Activated CD4-positive, alpha-beta T cell treated with anti-CD3 and anti-CD28 coated beads, Interleukin-2, amount 10 ng/mL, durations not matched to agents 24 days and 14 days (primary cell): ENCODE results near the gene OR51E2. TPM values are rescaled to one million over a fixed set of nuclear protein-coding genes. Genes with fewer than 3 reads are reported as not detected.

Source experiments
- DNase-seq: peaks from one replicate; pipeline ENCODE4 v3.0.0; 2022
- H3K27ac Mint-ChIP-seq: one replicate; pipeline ENCODE4 v1.8.0; 2022; ENCODE audit warnings: mild to moderate bottlenecking, mixed read lengths
- H3K27me3 Mint-ChIP-seq: one replicate; pipeline ENCODE4 v1.8.0; 2022; ENCODE audit warnings: mixed read lengths
- H3K36me3 Mint-ChIP-seq: one replicate; pipeline ENCODE4 v1.8.0; 2022; ENCODE audit warnings: low read depth, mild to moderate bottlenecking, mixed read lengths
- H3K4me1 Mint-ChIP-seq: one replicate; pipeline ENCODE4 v1.8.0; 2021; ENCODE audit warnings: mixed read lengths
- H3K4me3 Mint-ChIP-seq: one replicate; pipeline ENCODE4 v1.8.0; 2022; ENCODE audit warnings: mild to moderate bottlenecking, moderate library complexity, mixed read lengths
- H3K9me3 Mint-ChIP-seq: one replicate; pipeline ENCODE4 v1.8.0; 2021; ENCODE audit warnings: mixed read lengths
- intact Hi-C: fragments of 100-400 bp; cut with micrococcal nuclease; formaldehyde crosslinking; loops from one replicate; pipeline ENCODE4 v1.15.1; 2023
- total RNA-seq: library from RNA; stranded (reverse); gene quantifications from 2 replicates; pipeline ENCODE4 v1.2.3, GENCODE V29; 2022

Gene OR51E2
- total RNA-seq, 1 donor from 2014 or later, result not detected

DNA sequence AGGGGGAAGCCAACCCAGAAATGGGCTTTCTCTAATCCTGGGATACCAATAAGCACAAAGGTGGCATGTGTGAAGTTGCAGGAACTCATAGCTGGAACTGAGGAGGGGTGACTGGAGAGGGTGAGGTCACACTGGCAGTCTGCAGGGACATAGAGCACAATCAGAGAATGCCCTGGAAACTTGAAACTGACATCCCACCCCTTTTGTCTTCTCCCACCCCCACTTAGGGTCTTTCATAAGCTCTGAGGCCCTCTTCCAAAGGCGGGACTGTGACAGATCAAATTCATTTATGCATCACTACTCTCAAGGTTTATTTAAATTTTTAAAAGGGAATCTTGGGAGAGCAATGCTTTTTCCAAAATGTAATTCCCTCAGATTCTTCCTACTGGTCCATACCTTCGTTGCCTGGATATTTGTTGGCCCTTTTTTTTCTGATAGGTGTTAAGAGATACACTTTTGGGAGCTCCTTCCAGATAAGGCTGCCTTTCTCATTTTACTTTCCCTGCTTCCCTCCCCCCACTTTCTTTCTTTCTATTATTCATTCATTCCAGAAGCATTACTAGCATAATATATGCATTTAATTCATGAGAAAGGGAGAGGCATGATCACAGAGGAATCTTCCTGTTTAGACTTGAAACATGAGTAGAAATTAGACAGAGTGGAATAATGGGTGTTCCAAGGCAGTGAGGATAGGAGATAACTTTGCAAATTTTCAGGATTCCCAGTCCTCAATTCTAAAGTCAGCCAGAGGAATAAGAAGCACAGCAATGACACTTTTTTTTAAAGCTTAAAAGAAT lies 14.8 kb downstream of the OR51E2 start:
- no peak for DNase-seq
- Mint-ChIP-seq H3K27ac (no peak overlapping the region), H3K4me1 (no peaks in the 10 kb centered on the region), H3K4me3 (no peak overlapping the region), H3K27me3 (no peaks in the 10 kb centered on the region), H3K36me3 (no peaks in the 10 kb centered on the region), H3K9me3 (no peaks in the 10 kb centered on the region)
- intact Hi-C loops, result no loop called here

DNA sequence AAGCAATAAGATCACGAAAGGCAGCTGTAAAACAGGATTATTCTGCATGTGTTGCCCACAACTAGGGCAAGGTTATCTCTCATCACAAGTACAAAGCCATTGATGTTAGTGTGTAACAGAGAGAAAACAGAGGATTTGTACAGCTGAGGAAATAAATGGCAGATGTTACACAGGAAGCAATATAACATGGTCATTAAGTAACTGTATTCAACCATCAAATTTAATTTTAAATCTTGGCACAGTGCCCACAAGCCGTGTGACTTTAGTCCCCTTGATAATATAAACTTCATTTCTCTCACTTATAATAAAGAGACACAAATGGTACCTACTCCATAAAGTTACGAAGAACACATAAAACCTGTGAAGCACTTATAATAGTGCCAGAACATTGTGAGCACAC lies 17.3 kb downstream of the OR51E2 start:
- Mint-ChIP-seq H3K4me1 (no peaks in the 10 kb centered on the region), H3K4me3 (no peak overlapping the region), H3K27ac (no peak overlapping the region), H3K27me3 (no peaks in the 10 kb centered on the region), H3K36me3 (no peaks in the 10 kb centered on the region), H3K9me3 (no peaks in the 10 kb centered on the region)
- intact Hi-C loops, result no loop called here
- no peak for DNase-seq

DNA sequence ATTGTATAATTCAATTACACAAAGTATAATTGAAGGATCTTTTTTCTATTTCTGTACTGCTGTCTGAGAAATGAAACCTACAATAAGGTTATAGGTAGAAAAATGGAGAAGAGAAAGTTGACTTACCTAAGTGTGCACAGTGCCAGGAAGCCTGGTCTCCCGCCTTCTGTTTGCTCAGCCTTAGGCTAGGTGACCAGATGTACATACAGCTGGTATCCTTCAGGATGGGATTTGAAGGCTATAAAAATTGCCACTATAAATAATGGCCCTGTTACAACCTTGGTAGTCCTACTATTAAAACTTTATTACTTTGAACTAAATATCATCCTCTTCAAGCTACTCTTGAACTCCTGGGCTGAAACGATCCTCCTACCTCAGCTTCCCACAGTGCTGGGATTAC lies 19.7 kb downstream of the OR51E2 start:
- H3K27me3 Mint-ChIP-seq, result no peaks in the 10 kb centered on the region
- H3K27ac Mint-ChIP-seq, result no peak overlapping the region
- intact Hi-C loops, result no loop called here

DNA sequence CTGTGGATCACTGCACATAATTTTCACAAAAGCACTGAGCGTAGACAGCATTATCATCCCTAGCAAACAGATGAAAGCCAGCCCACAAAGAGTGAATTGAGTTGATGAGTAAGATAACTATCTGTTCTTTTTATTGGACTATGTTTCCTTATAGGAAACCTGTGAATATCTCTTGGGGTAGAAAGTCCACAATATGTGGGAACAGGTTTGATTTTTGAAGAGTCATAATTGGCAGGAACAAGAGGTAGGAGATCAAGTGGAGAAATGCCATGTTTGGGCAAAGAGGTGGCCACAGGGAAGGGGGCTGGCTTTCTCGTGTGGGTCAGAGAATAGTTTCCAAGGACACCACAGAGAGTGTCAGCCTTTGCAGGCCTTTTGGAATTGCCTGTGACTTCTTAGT lies 23.9 kb downstream of the OR51E2 start:
- H3K4me3 Mint-ChIP-seq, result no peak overlapping the region
- no peak overlapping the region for H3K27ac Mint-ChIP-seq
- no peak for DNase-seq
- no peaks in the 10 kb centered on the region for H3K4me1 Mint-ChIP-seq
- H3K27me3 Mint-ChIP-seq, result no peaks in the 10 kb centered on the region
- no peaks in the 10 kb centered on the region for H3K9me3 Mint-ChIP-seq
- no peaks in the 10 kb centered on the region for H3K36me3 Mint-ChIP-seq
- intact Hi-C loops, result no loop called here

More for the DNA sequence above, 19.7 kb downstream of the OR51E2 start:
- DNase-seq, result no peak
- no peaks in the 10 kb centered on the region for H3K4me1 Mint-ChIP-seq
- H3K9me3 Mint-ChIP-seq, result no peaks in the 10 kb centered on the region
- H3K36me3 Mint-ChIP-seq, result no peaks in the 10 kb centered on the region
- no peak overlapping the region for H3K4me3 Mint-ChIP-seq

DNA sequence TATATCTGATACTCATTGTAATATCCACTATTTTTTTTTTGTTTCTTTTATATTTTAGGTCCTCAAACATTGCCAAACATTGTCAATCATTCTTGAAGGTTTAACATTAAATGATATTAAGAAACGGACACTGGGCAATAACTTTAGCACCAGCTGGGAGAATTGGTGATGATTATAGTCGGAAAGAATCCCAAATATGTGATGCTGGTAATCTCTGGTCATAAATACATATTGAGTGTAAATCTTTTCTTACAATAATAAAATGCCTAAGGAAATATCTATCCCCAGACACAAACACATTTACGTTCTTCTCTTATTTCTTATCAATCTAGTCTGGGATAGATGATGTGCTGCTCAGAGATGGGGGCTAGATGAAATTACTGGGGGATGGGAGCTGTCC lies 25.2 kb downstream of the OR51E2 start:
- H3K4me1 Mint-ChIP-seq, result no peaks in the 10 kb centered on the region
- DNase-seq, result no peak
- intact Hi-C loops, result no loop called here
- H3K27ac Mint-ChIP-seq, result no peak overlapping the region
- H3K27me3 Mint-ChIP-seq, result no peaks in the 10 kb centered on the region
- H3K4me3 Mint-ChIP-seq, result no peak overlapping the region
- H3K9me3 Mint-ChIP-seq, result no peaks in the 10 kb centered on the region
- no peaks in the 10 kb centered on the region for H3K36me3 Mint-ChIP-seq

DNA sequence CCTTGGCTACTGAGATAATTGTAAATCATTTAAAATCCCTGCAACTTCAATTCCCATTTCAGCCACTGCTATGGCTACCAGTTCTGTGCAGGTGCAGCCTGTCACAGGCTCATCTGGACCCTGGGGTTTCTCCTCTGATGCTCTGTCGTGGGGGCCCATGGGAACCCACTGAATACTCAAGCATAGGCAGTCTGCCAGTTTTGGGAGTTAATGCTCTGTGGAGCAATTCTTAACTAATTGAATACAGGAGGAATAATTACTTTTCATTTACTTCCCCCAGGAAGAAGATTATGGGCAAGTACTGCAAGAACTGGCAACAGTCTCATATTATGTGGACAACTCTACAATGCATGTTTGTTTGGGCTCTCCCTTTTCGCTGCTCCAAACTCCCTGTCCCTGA lies 25.9 kb downstream of the OR51E2 start:
- no peaks in the 10 kb centered on the region for H3K27me3 Mint-ChIP-seq
- no peaks in the 10 kb centered on the region for H3K9me3 Mint-ChIP-seq
- no peak overlapping the region for H3K4me3 Mint-ChIP-seq
- intact Hi-C loops, result no loop called here
- no peaks in the 10 kb centered on the region for H3K36me3 Mint-ChIP-seq
- no peak for DNase-seq
- H3K27ac Mint-ChIP-seq, result no peak overlapping the region
- H3K4me1 Mint-ChIP-seq, result no peaks in the 10 kb centered on the region

DNA sequence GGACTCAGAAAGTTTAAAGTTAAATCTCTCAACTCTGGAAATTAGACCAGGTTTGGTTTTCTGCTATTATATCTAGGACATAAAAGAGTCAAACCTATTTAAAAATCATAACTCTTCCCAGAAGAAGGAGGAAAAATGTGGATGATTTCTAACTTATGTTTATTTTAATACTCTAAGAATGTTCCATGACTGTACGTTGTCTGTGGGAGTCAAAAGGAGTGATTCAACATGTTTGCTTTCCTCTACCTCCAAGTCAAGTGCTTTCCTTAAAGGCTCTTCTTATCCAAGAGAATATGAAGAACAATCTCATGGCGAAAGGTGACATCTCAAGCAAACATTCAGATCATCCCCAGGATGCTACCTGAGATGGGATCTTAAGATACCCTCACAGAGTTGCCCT lies 32.2 kb downstream of the OR51E2 start:
- peaks cover 5% of the 10 kb centered on the region for H3K27me3 Mint-ChIP-seq
- no peaks in the 10 kb centered on the region for H3K4me1 Mint-ChIP-seq
- intact Hi-C loops, result no loop called here
- H3K4me3 Mint-ChIP-seq, result no peak overlapping the region
- H3K9me3 Mint-ChIP-seq, result no peaks in the 10 kb centered on the region
- H3K27ac Mint-ChIP-seq, result no peak overlapping the region
- no peak for DNase-seq
- H3K36me3 Mint-ChIP-seq, result no peaks in the 10 kb centered on the region

DNA sequence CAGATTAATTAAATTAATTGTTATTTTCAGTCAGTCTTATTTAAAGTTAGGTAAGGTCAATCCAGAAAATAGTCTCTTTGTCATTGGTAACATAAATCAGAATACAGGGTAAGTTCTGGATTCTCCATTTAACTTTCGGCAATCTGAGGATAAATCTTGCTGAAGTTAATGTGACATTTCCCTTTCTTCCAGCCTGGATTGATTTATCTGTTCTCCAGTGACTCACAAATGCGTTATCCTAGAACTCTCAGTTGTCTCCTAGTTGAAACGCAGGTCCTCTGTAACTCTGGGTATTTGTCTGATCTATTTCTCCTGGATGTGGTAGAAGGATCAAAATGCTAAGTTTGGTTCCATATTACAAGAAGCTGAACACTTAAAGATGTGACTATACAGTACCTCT lies 32.9 kb downstream of the OR51E2 start:
- Mint-ChIP-seq H3K27me3 (peaks cover 8% of the 10 kb centered on the region), H3K9me3 (no peaks in the 10 kb centered on the region), H3K4me3 (no peak overlapping the region), H3K36me3 (no peaks in the 10 kb centered on the region), H3K27ac (no peak overlapping the region), H3K4me1 (no peaks in the 10 kb centered on the region)
- intact Hi-C loops, result no loop called here
- DNase-seq, result no peak

DNA sequence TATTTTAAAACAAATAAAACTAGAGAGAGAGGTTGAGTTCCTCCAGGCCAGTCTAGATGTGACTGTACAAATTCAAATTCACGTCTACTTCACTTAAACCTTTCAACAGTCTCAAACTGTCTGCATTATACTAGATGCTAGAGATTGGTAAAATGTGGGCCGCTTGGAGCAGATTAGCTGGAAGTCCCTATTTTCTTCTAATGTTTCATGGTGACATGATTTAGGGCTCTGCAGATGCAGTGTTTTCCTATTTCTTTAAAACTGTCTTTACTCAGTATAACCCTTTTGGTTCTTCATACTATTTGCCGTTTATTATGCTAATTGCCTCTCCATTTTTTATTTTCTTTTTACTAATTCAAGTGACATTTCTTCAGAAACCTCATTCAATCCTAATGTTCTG lies 33.5 kb downstream of the OR51E2 start:
- H3K27me3 Mint-ChIP-seq, result peaks cover 8% of the 10 kb centered on the region
- H3K4me3 Mint-ChIP-seq, result no peak overlapping the region
- H3K36me3 Mint-ChIP-seq, result no peaks in the 10 kb centered on the region
- H3K27ac Mint-ChIP-seq, result no peak overlapping the region
- no peak for DNase-seq
- intact Hi-C loops, result no loop called here
- H3K4me1 Mint-ChIP-seq, result no peaks in the 10 kb centered on the region
- no peaks in the 10 kb centered on the region for H3K9me3 Mint-ChIP-seq

DNA sequence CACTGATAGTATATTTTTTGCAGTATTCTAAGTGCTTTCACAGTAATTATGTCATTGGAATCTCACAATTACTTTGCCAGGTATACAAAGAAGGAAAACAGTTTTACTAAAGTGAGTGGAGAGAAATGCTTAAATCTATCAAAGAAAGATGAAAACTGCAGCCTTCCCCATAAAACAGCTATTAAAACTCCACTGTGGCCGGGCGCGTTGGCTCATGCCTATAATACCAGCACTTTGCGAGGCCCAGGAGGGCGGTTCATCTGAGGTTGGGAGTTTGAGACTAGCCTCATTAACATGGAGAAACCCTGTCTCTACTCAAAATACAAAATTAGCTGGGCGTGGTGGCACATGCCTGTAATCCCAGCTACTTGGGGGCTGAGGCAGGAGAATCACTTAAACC lies 34.8 kb downstream of the OR51E2 start:
- H3K27ac Mint-ChIP-seq, result no peak overlapping the region
- no peaks in the 10 kb centered on the region for H3K9me3 Mint-ChIP-seq
- peaks cover 10% of the 10 kb centered on the region for H3K27me3 Mint-ChIP-seq
- no peak overlapping the region for H3K4me3 Mint-ChIP-seq
- intact Hi-C loops, result no loop called here
- no peaks in the 10 kb centered on the region for H3K36me3 Mint-ChIP-seq
- H3K4me1 Mint-ChIP-seq, result no peaks in the 10 kb centered on the region
- no peak for DNase-seq

DNA sequence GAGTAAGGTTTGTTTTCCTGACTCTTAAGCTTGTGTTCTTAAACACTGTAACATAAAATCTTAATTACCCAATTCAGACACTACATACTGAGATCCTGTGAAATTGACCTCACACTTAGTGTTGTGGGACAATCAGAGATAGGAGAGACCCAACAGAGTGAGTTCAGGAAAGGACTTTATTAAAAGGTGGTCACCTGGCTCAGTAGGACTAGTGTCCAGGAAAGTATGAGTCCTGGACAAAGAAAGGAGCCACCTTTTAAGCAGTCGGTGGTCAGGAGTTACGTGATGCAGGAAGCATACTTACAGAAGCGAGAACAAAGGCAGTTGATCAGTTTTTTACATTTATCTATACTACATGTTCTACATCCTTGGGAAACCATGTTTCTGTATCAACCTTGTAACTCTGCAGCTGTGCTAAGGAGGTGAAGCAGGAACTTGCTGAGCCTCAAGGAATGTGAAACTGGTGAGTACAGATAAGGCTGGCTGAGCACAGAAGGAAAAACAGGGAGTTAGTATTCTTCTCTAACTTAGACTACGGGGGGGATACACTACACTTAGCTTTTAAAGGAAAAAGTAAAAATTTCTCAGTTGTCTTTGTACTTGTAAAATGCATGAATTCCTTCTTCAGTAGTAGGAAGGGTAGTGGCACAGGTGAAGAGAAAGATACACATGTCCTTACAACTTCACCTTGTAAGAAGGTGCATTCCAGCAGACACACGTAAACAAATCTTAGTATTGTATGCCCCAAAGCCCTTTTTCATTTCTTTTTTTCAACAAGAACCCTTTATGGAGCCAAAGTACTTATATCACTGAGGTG lies 38.8 kb downstream of the OR51E2 start:
- peaks cover 4% of the 10 kb centered on the region for H3K4me1 Mint-ChIP-seq
- H3K27ac Mint-ChIP-seq, result no peak overlapping the region
- no peak for DNase-seq
- H3K36me3 Mint-ChIP-seq, result no peaks in the 10 kb centered on the region
- H3K4me3 Mint-ChIP-seq, result no peak overlapping the region
- intact Hi-C loops, result no loop called here
- no peaks in the 10 kb centered on the region for H3K9me3 Mint-ChIP-seq
- peaks cover 6% of the 10 kb centered on the region for H3K27me3 Mint-ChIP-seq

DNA sequence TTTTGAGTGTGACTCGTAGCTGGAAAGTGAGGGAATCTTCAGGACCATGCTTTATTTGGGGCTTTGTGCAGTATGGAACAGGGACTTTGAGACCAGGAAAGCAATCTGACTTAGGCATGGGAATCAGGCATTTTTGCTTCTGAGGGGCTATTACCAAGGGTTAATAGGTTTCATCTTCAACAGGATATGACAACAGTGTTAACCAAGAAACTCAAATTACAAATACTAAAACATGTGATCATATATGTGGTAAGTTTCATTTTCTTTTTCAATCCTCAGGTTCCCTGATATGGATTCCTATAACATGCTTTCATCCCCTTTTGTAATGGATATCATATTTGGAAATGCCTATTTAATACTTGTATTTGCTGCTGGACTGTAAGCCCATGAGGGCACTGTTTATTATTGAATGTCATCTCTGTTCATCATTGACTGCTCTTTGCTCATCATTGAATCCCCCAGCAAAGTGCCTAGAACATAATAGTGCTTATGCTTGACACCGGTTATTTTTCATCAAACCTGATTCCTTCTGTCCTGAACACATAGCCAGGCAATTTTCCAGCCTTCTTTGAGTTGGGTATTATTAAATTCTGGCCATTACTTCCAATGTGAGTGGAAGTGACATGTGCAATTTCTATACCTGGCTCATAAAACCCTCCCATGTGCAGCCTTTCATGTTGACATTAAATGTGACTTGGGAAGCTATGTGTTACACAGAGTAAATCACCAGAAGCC lies 42.9 kb downstream of the OR51E2 start:
- intact Hi-C loops, result no loop called here
- Mint-ChIP-seq H3K4me3 (no peak overlapping the region), H3K27ac (no peak overlapping the region), H3K36me3 (no peaks in the 10 kb centered on the region), H3K27me3 (peaks cover 10% of the 10 kb centered on the region), H3K9me3 (peaks cover 3% of the 10 kb centered on the region), H3K4me1 (peaks cover 4% of the 10 kb centered on the region)
- DNase-seq, result no peak

DNA sequence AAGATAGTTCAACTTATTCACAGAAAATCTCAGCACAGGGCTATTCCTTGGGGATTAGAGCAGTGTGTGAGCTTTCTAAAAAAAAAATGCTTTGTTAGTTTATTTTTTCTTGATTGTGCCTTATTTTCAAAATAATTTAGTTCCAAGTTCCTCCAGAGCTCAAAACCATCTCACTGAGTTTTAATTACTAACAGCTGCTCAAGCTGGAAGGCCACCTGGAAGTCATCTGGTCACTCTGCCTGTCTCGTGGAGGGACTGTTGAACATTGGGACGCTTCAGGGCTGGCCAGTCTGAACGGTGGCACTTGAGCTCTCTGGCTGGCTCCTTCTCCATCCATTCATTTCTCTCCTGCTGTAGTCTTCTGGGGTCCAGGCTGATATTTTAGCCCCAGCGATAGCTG lies 49.9 kb downstream of the OR51E2 start:
- H3K9me3 Mint-ChIP-seq, result no peaks in the 10 kb centered on the region
- DNase-seq, result no peak
- H3K4me3 Mint-ChIP-seq, result no peak overlapping the region
- intact Hi-C loops, result no loop called here
- no peaks in the 10 kb centered on the region for H3K4me1 Mint-ChIP-seq
- no peaks in the 10 kb centered on the region for H3K36me3 Mint-ChIP-seq
- H3K27me3 Mint-ChIP-seq, result peaks cover 16% of the 10 kb centered on the region
- no peak overlapping the region for H3K27ac Mint-ChIP-seq

DNA sequence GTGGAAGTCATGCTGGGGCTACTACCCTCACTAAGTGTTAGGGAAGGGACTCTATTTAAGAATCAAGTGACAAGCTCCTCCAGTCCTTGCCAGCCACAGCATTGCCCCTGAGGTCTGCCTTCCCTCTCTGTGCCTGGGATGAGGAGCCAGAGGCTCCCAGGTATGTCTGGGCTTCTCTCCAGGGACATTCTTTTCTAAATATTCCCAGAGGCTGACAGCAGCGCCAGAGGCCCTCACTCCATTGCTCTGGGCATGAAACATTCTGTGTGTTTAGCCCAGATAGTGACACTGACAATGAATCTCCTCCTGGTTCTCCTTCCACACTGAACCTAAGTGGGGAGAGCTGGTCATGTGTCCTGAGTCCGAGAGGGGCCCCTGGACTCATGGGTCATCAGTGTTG lies 51.7 kb downstream of the OR51E2 start:
- Mint-ChIP-seq H3K4me3 (no peak overlapping the region), H3K27ac (no peak overlapping the region), H3K36me3 (no peaks in the 10 kb centered on the region), H3K27me3 (peaks cover 12% of the 10 kb centered on the region), H3K9me3 (no peaks in the 10 kb centered on the region), H3K4me1 (no peaks in the 10 kb centered on the region)
- no peak for DNase-seq
- intact Hi-C loops, result no loop called here
